K562 (cell line): ENCODE results near the gene BCL2L12. TPM values are rescaled to one million over a fixed set of nuclear protein-coding genes. Genes with fewer than 3 reads are reported as not detected.

Experiments used
- BCOR ChIP-seq: fragments of 450-650 bp; IDR thresholded peaks from 2 replicates; pipeline ENCODE4 v1.6.1; 2016
- DPF2 ChIP-seq: fragments of 450-650 bp; IDR thresholded peaks from 2 replicates; pipeline ENCODE4 v1.6.1; 2016
- FOXA3 ChIP-seq, 2 experiments: fragments of 450-650 bp in 1 of 2; sonication (generic) in 1 of 2; formaldehyde crosslinking; IDR thresholded peaks in 1 of 2; conservative IDR thresholded peaks in 1 of 2; 2 replicates each; pipeline versions ENCODE4 v1.4.0 to v1.8.0; 2020 to 2022; ENCODE audit warnings: mild to moderate bottlenecking in 2 of 2, missing genetic modification reagents in 1 of 2
- GTF2F1 ChIP-seq: IDR thresholded peaks from 2 replicates; pipeline ENCODE4 v1.6.1; 2011; ENCODE audit warnings: low read depth, low read length, improper control_type of control experiment
- HCFC1 ChIP-seq: IDR thresholded peaks from 2 replicates; pipeline ENCODE4 v1.6.1; 2012; ENCODE audit warnings: low read depth, low read length, improper control_type of control experiment
- MAZ ChIP-seq, 2 experiments: fragments of 450-650 bp in 1 of 2; sonication (generic) in 1 of 2; formaldehyde crosslinking; IDR thresholded peaks in 1 of 2; conservative IDR thresholded peaks in 1 of 2; 2 replicates each; pipeline versions ENCODE4 v1.4.0 to v1.5.0; 2020; ENCODE audit warnings: mild to moderate bottlenecking in 1 of 2, missing genetic modification reagents in 1 of 2
- NEUROD1 ChIP-seq: fragments of 150-350 bp; IDR thresholded peaks from 2 replicates; pipeline ENCODE4 v1.6.1; 2014; ENCODE audit warnings: borderline replicate concordance, low read length, low read depth; ENCODE audit not compliant: partially characterized antibody
- NFE2L1 ChIP-seq: fragments of 450-650 bp; IDR thresholded peaks from 2 replicates; pipeline ENCODE4 v1.6.1; 2016; ENCODE audit warnings: missing genetic modification characterization, low read depth, mild to moderate bottlenecking, missing compliant biosample characterization, moderate library complexity, borderline replicate concordance
- NFYB ChIP-seq: IDR thresholded peaks from 2 replicates; pipeline ENCODE4 v1.6.1; 2011; ENCODE audit warnings: mild to moderate bottlenecking, moderate library complexity; ENCODE audit not compliant: insufficient read length; ENCODE audit errors: extremely low read depth
- PTBP1 ChIP-seq: fragments of 200-400 bp; formaldehyde crosslinking; IDR thresholded peaks from 2 replicates; pipeline ENCODE4 v1.6.1; 2017; ENCODE audit warnings: low read depth, low read length
- SUPT5H ChIP-seq: fragments of 450-650 bp; IDR thresholded peaks from 2 replicates; pipeline ENCODE4 v1.6.1; 2016
- TEAD4 ChIP-seq, 2 experiments: sonication (generic) in 1 of 2; formaldehyde crosslinking in 1 of 2; IDR thresholded peaks; 2 replicates each; pipeline versions ENCODE4 v1.6.1 to v1.8.0; 2012 to 2022; ENCODE audit warnings: borderline replicate concordance in 1 of 2, inconsistent platforms in 1 of 2, low read length in 1 of 2, mild to moderate bottlenecking in 1 of 2, missing genetic modification reagents in 1 of 2
- ZBTB2 ChIP-seq: fragments of 450-650 bp; IDR thresholded peaks from 2 replicates; pipeline ENCODE4 v1.6.1; 2016; ENCODE audit warnings: antibody characterized with exemption
- ZC3H11A ChIP-seq: IDR thresholded peaks from 2 replicates; pipeline ENCODE4 v1.6.1; 2012; ENCODE audit warnings: low read depth, low read length, improper control_type of control experiment
- ZFPM2 ChIP-seq: fragments of 250-450 bp; sonication (Bioruptor Pico); IDR thresholded peaks from 2 replicates; pipeline ENCODE4 v1.5.1; 2022; ENCODE audit warnings: mild to moderate bottlenecking
- ZNF324 ChIP-seq: fragments of 250-450 bp; sonication (Bioruptor Pico); IDR thresholded peaks from 2 replicates; pipeline ENCODE4 v1.4.0; 2020; ENCODE audit warnings: mild to moderate bottlenecking
- ZNF639 ChIP-seq, 2 experiments: fragments of 200-800 bp in 1 of 2; sonication (Bioruptor generic) in 1 of 2; sonication (generic) in 1 of 2; formaldehyde crosslinking in 1 of 2; IDR thresholded peaks in 1 of 2; conservative IDR thresholded peaks in 1 of 2; 2 replicates each; pipeline versions ENCODE4 v1.5.0 to v1.6.1; 2016 to 2020; ENCODE audit warnings: missing compliant biosample characterization in 1 of 2, missing genetic modification characterization in 1 of 2, missing genetic modification reagents in 1 of 2
- ZNF696 ChIP-seq: fragments of 250-450 bp; sonication (Bioruptor Pico); conservative IDR thresholded peaks from 2 replicates; pipeline ENCODE4 v1.4.0; 2020; ENCODE audit warnings: mild to moderate bottlenecking, moderate library complexity
- ZNF76 ChIP-seq: fragments of 250-450 bp; sonication (Bioruptor Pico); IDR thresholded peaks from 2 replicates; pipeline ENCODE4 v1.4.0; 2020; ENCODE audit warnings: mild to moderate bottlenecking, moderate library complexity, borderline replicate concordance
- ZZZ3 ChIP-seq: fragments of 450-650 bp; IDR thresholded peaks from 2 replicates; pipeline ENCODE4 v1.6.1; 2016; ENCODE audit warnings: antibody characterized with exemption, mild to moderate bottlenecking, moderate library complexity
- polyA plus RNA-seq, 8 experiments: library from polyadenylated mRNA; depleted of rRNA in 4 of 8; stranded (reverse) in 5 of 8; unstranded in 3 of 8; fragments of >200 nt; fragmentation: Nextera tagmentation in 2 of 8; fragmentation: Illumina TruSeq in 1 of 8; extraction: Ambion mirVana in 2 of 8; extraction: Trizol in 1 of 8; gene quantifications; 2 replicates each; pipeline versions ENCODE4 v1.2.1 to v1.2.3, GENCODE V29; 2011 to 2014; ENCODE audit warnings: inconsistent platforms in 1 of 8, missing spikeins in 1 of 8
- total RNA-seq, 7 experiments: library from RNA; depleted of rRNA in 6 of 7; stranded (reverse); fragments of >200 nt in 6 of 7; fragmentation: Illumina TruSeq in 2 of 7; extraction: Trizol in 2 of 7; gene quantifications; 2 replicates each; pipeline versions ENCODE4 v1.2.1 to v1.2.3, GENCODE V29; 2011 to 2021; ENCODE audit warnings: low replicate concordance in 1 of 7
- TF ChIP-seq, protein P1 (sequence below), 2 experiments: fragments of 450-650 bp; conservative IDR thresholded peaks; 2 replicates each; pipeline ENCODE4 v1.6.1; 2017; ENCODE audit warnings: mild to moderate bottlenecking in 2 of 2, moderate library complexity in 2 of 2

The BCL2L12 gene
- total and polyA plus RNA-seq, 9 of the 15 experiments (the other 6 are each of a cell fraction or from before 2014, with no cell fraction given) = 7.4 to 263 (median 81.2) TPM

- TF ChIP-seq BCOR = peak; percentile 46; the same call in 1 of the 2 replicates
- TF ChIP-seq GTF2F1 = 0 out of 2 replicates have a peak, but pooled peaks have one; percentile 39
- peak; percentile 51 for TF ChIP-seq HCFC1
- TF ChIP-seq DPF2 = peak; percentile 73
- TF ChIP-seq ZZZ3 = no peak
- peak in 1 of 2 experiments; percentile 67; a peak in 2 of 4 replicates for TF ChIP-seq ZNF639 (CRISPR knock-in tag; conservative IDR thresholded peaks at IDR 0.05 in 1 of 2, IDR thresholded peaks at IDR 0.05 in 1 of 2)
- TF ChIP-seq ZC3H11A = no peak
- peak; percentile 86 for TF ChIP-seq ZBTB2
- no peak for TF ChIP-seq NFYB
- no peak for TF ChIP-seq NFE2L1
- peak; percentile 81 for TF ChIP-seq NEUROD1
- TF ChIP-seq MAZ (CRISPR knock-in tag; conservative IDR thresholded peaks at IDR 0.05 in 1 of 2, IDR thresholded peaks at IDR 0.05 in 1 of 2) = peak; percentile 81 to 85
- no peak for TF ChIP-seq PTBP1
- TF ChIP-seq ZNF696 (CRISPR knock-in tag) = no peak
- TF ChIP-seq, protein P1, sequence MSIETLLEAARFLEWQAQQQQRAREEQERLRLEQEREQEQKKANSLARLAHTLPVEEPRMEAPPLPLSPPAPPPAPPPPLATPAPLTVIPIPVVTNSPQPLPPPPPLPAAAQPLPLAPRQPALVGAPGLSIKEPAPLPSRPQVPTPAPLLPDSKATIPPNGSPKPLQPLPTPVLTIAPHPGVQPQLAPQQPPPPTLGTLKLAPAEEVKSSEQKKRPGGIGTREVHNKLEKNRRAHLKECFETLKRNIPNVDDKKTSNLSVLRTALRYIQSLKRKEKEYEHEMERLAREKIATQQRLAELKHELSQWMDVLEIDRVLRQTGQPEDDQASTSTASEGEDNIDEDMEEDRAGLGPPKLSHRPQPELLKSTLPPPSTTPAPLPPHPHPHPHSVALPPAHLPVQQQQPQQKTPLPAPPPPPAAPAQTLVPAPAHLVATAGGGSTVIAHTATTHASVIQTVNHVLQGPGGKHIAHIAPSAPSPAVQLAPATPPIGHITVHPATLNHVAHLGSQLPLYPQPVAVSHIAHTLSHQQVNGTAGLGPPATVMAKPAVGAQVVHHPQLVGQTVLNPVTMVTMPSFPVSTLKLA (conservative IDR thresholded peaks at IDR 0.05) = peak; percentile 76 to 78
- no peak for TF ChIP-seq ZNF76 (CRISPR knock-in tag)
- TF ChIP-seq FOXA3 (CRISPR knock-in tag; conservative IDR thresholded peaks at IDR 0.05 in 1 of 2, IDR thresholded peaks at IDR 0.05 in 1 of 2) = peak in 1 of 2 experiments; percentile 27; a peak in 1 of 4 replicates
- TF ChIP-seq ZFPM2 (CRISPR knock-in tag) = no peak
- TF ChIP-seq ZNF324 (CRISPR knock-in tag) = no peak
- peak; percentile 89 for TF ChIP-seq SUPT5H
- peak; percentile 72 for TF ChIP-seq TEAD4 (IDR thresholded peaks at IDR 0.05; ENCODE audit: low read length)
- no peak; the same call in 1 of the 2 replicates for TF ChIP-seq TEAD4 (CRISPR knock-in tag; IDR thresholded peaks at IDR 0.05; ENCODE audit: borderline replicate concordance)
Measured at GRCh38 chr19:49640113-49640898, 25.4 kb upstream of the BCL2L12 start, which contains the start of gene RRAS (continued).
